ENCODE data around the gene FANK1. TPM values are rescaled to one million over a fixed set of nuclear protein-coding genes. Genes with fewer than 3 reads are reported as not detected.

Gene FANK1
- total RNA-seq, 4 donors from 2014 or later = 0.26 to 6.8 (median 4.6) TPM

GRCh38 chr10:125928928-125929585 is 32.7 kb downstream of the FANK1 start:
- Histone ChIP-seq H3K4me3 (no peak overlapping the region), H3K27ac (no peak overlapping the region), H3K9me3 (no peaks in the 10 kb centered on the region), H3K27me3 (no peaks in the 10 kb centered on the region), H3K4me1 (no peaks in the 10 kb centered on the region), H3K36me3 (no peaks in the 10 kb centered on the region)
- TF ChIP-seq POLR2A (IDR thresholded peaks at IDR 0.05) (no peak), CTCF (IDR thresholded peaks at IDR 0.05) (no peak)
- intact Hi-C loops (cut with DNase I; ENCODE audit: low total_unique reads) = no loop called here
- no peak for DNase-seq

DNA sequence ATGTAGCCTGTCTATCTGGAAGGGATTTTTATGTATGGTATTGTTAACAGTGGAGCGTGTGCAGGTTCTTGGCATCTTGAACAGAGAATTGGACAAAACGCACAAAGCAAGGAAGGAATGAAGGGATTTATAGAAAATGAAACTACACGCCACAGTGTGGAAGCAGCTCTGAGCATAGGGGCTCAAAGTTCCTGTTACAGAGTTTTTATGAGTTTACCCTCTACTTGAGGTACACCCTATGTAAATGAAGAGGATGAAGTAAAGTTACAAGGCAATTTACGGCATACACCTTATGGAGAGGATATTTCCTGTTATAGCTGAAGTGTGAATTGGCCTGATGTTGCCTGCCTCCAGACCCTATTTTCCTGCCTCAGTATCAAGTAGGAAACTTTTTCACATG is 33.3 kb downstream of the FANK1 start:
- Histone ChIP-seq H3K27ac (no peak overlapping the region), H3K4me3 (no peak overlapping the region), H3K9me3 (no peaks in the 10 kb centered on the region), H3K36me3 (no peaks in the 10 kb centered on the region), H3K27me3 (no peaks in the 10 kb centered on the region), H3K4me1 (no peaks in the 10 kb centered on the region)
- no peak for TF ChIP-seq POLR2A (IDR thresholded peaks at IDR 0.05)
- no peak for TF ChIP-seq CTCF (IDR thresholded peaks at IDR 0.05)
- no peak for DNase-seq
- intact Hi-C loops (cut with DNase I; ENCODE audit: low total_unique reads) = no loop called here

DNA sequence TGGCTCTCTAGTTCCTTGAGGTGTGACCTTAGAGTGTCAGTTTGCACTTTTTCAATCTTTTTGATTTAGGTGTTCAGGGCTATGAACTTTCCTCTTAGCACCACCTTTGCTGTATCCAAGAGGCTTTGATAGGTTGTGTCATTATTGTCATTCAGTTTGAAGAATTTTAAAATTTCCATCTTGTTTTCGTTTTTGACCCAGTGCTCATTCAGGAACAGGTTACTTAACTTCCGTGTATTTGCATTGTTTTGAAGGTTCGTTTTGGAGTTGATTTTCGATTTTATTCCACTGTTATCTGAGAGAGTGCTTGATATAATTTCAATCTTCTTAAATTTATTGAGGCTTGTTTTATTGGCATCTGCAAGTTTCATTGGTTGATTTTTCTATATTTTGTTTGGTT is 37.3 kb downstream of the FANK1 start:
- TF ChIP-seq POLR2A (IDR thresholded peaks at IDR 0.05) = no peak
- no peak for TF ChIP-seq CTCF (IDR thresholded peaks at IDR 0.05)
- no peak overlapping the region for H3K27ac ChIP-seq
- no peak for DNase-seq
- intact Hi-C loops (cut with DNase I; ENCODE audit: low total_unique reads) = no loop called here
- H3K27me3 ChIP-seq = no peaks in the 10 kb centered on the region
- no peaks in the 10 kb centered on the region for H3K9me3 ChIP-seq
- no peak overlapping the region for H3K4me3 ChIP-seq
- no peaks in the 10 kb centered on the region for H3K36me3 ChIP-seq
- no peaks in the 10 kb centered on the region for H3K4me1 ChIP-seq

DNA sequence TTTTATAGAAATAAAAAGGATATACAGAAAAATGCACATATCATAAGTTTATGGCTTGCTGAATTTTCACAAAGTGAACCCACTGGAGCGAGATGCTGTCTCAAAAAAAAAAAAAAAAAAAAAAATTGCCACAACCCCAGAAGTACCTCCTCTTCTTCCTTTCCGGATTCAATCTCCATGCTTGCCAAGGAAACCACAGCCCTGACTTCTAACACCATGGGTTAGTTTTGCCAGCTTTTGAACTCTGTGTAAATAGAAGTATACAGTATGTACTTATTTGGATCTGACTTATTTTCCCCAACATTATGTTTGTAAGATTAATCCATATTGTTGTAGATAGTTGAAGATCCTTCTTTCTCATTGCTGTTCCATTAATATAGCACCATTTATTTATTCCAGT is 40.0 kb downstream of the FANK1 start:
- H3K27ac ChIP-seq = no peak overlapping the region
- H3K4me3 ChIP-seq = no peak overlapping the region
- no peaks in the 10 kb centered on the region for H3K36me3 ChIP-seq
- TF ChIP-seq CTCF (IDR thresholded peaks at IDR 0.05) (no peak), POLR2A (IDR thresholded peaks at IDR 0.05) (no peak)
- intact Hi-C loops (cut with DNase I; ENCODE audit: low total_unique reads) = no loop called here
- no peak for DNase-seq
- no peaks in the 10 kb centered on the region for H3K27me3 ChIP-seq
- no peaks in the 10 kb centered on the region for H3K4me1 ChIP-seq
- no peaks in the 10 kb centered on the region for H3K9me3 ChIP-seq

GRCh38 chr10:125940515-125940914 is 44.2 kb downstream of the FANK1 start:
- H3K27ac ChIP-seq = no peak overlapping the region
- H3K36me3 ChIP-seq = no peaks in the 10 kb centered on the region
- no peak for DNase-seq
- intact Hi-C loops (cut with DNase I; ENCODE audit: low total_unique reads) = no loop called here
- H3K4me3 ChIP-seq = no peak overlapping the region
- TF ChIP-seq CTCF (IDR thresholded peaks at IDR 0.05) = no peak
- no peak for TF ChIP-seq POLR2A (IDR thresholded peaks at IDR 0.05)
- H3K9me3 ChIP-seq = no peaks in the 10 kb centered on the region
- H3K4me1 ChIP-seq = no peaks in the 10 kb centered on the region
- no peaks in the 10 kb centered on the region for H3K27me3 ChIP-seq

All from uterus (tissue), 4 donors.